Hindlimb muscle (tissue), 1 donor: ENCODE results near the gene CTAGE15. TPM values are rescaled to one million over a fixed set of nuclear protein-coding genes. Genes with fewer than 3 reads are reported as not detected.

Source experiments
- polyA plus RNA-seq: library from polyadenylated mRNA; unstranded; fragments of 120-200 nt; gene quantifications from one replicate; pipeline ENCODE4 v1.2.1, GENCODE V29; 2013; ENCODE audit not compliant: insufficient read length

The CTAGE15 gene
- polyA plus RNA-seq, 1 donor = not detected

Other genes starting within 250 kb of the CTAGE15 start
- gene FAM131B, start 209.1 kb upstream of the CTAGE15 start, polyA plus RNA-seq = 1.8 TPM
- gene ZYX, start 190.5 kb upstream of the CTAGE15 start, polyA plus RNA-seq = 259 TPM
- 5.8 TPM for gene EPHA1, start 162.9 kb upstream of the CTAGE15 start, polyA plus RNA-seq
- gene TAS2R60, start 128.3 kb upstream of the CTAGE15 start, polyA plus RNA-seq = not detected
- gene TAS2R41, start 93.9 kb upstream of the CTAGE15 start, polyA plus RNA-seq = not detected
- gene TCAF2, start 49.2 kb downstream of the CTAGE15 start, polyA plus RNA-seq = 22.4 TPM
- not detected for gene CTAGE6, start 185.9 kb downstream of the CTAGE15 start, polyA plus RNA-seq